ENCODE measurements around the gene TRPM4.
A peak's percentile ranks its signal among the peaks of the same experiment; 100 is the strongest.
"Not testable (repeated sequence)": the region's sequence is repeated elsewhere in the genome, so short reads cannot be mapped to it uniquely, and the experiment has no call there.

TRPM4 gene

DNA sequence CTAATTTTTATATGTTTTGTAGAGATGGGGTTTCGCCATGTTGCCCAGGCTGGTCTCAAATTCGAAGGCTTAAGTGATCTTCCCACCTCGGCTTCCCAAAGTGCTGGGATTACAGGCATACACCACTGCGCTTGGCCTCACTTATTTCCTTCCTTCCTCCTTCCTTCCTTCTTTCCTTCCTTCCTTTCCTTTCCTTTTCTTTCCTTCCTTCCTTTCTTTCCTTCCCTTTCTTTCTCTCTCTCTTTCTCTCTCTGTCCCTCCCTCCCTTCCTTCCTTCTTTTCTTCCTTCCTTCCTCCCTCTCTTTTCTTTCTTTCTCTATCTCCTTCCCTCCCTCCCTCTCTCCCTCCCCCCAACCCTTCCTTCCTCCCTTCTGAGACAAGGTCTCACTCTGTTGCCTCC is 36.8 kb downstream of the TRPM4 start:
- DNase-seq: no peak

- no peak for DNase-seq
Measured at GRCh38 chr19:49196527-49197240, 39.1 kb downstream of the TRPM4 start.

GRCh38 chr19:49200238-49200862 is 42.8 kb downstream of the TRPM4 start:
- DNase-seq: no peak

- no peak for DNase-seq
Measured at GRCh38 chr19:49201042-49201441, 43.5 kb downstream of the TRPM4 start.

DNA sequence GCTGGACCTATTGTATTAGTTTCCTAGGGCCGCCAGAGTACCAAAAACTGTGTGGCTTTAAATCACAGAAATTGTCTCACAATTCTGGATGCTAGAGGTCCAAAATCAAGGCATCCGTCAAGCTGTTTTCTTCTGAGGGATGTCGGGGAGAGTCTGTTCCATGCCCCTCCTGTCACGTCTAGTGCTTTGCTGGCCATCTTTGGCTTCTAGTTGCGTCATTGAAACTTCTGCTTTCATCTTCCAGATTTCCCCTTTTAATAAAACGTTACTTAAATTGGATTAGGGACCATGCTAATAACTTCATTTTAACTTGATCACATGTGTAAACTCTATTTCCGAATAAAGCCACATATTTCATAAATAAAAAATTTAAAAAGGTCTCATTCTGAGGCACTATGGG is 47.5 kb downstream of the TRPM4 start:
- no peak for DNase-seq

- not testable (repeated sequence) for DNase-seq
Measured at GRCh38 chr19:49209502-49209901, 51.9 kb downstream of the TRPM4 start.

DNA sequence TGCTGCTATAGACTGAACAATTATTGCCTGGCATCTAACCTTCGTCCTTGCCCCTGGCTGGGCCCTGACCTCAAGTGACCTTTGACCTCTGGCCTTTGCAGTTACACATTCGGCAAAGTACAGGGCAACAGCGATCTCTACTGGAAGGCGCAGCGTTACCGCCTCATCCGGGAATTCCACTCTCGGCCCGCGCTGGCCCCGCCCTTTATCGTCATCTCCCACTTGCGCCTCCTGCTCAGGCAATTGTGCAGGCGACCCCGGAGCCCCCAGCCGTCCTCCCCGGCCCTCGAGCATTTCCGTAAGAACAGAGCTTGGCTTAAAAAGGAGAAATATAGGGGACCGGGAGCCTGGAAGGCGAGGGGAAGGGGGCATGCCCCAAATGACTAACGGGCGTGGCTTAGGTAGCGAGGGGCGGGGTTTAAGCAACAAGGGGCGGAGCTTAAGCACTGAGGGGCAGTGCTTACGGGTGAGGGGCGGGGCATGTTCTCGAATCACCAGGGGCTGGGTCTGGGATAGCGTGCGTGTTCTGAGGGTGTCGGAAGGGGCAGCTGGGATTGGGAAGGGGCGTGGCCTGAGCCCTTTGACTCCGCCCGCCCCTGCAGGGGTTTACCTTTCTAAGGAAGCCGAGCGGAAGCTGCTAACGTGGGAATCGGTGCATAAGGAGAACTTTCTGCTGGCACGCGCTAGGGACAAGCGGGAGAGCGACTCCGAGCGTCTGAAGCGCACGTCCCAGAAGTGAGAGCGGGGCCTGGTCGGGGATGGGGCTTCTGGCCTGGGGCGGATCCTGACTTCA is 52.7 kb downstream of the TRPM4 start:
- no peak for DNase-seq

DNA sequence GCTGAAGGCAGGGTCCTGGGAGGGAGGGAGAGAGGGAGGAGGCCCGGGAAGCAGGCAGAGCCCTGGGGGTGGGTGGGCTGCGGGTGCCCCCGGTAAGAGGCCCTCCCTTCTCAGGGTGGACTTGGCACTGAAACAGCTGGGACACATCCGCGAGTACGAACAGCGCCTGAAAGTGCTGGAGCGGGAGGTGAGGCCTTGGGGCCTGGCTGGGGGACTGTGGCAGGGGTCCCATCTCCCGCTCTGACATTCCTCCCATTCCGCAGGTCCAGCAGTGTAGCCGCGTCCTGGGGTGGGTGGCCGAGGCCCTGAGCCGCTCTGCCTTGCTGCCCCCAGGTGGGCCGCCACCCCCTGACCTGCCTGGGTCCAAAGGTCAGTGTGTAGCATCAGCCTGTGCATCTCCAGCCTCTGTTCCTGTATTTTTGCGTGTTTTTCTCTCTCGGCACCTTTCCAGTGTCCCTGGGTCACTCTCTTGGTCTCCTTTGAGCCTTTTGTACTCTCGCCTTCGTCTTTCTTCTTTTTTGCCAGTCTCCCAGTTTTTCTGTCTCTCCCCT is 53.4 kb downstream of the TRPM4 start:
- no peak for DNase-seq

DNA sequence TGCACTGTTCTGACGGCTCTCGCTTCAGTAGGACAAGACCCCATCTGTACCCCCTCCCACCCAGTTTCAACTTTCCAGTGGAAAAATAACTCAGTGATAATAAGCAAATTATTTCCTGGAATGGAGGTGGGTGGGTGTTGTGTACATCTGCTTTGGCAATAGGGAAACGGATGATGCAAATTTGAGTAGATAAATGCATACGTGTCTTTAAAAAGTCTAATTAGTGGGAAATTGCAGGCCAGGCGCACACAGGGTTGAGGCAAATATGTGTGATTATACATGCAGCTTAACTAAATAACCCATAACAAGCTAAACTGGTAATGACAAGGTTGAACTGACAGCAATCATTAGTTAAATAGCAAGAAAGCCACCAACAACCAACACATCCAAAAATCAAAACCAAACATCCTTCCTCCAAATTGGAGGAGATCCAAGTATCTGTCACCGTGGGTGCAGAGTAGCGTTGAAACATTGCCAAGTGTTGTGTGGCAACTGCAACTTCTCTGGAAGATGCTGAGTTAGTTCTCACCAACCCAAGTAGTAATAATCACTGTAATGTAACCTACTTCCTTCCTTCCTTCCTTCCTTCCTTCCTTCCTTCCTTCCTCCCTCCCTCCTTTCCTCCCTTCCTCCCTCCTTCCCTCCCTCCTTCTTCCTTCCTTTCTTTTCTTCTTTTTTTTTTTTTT is 54.6 kb downstream of the TRPM4 start:
- no peak for DNase-seq

- no peak for DNase-seq
Measured at GRCh38 chr19:49213791-49214190, 56.2 kb downstream of the TRPM4 start.

DNA sequence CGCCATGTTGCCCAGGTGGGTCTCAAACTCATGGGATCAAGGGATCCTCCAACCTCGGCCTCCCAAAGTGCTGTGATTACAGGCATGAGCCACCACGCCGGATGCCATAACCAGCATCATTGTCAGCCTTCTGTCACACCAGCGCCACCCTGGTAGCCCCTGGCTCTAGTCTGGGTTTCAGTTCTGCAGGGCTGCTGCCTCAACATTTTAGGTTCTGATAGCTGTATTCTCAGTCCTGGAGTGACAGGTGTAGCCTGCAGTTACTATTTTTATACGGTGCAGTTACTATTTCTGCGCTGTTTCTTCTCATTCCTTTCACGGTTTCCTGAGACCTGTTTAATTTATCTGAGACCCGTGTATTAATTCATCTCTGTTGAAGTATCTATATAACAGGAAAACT is 57.1 kb downstream of the TRPM4 start:
- no peak for DNase-seq

- DNase-seq: no peak
Measured at GRCh38 chr19:49216071-49216470, 58.5 kb downstream of the TRPM4 start.

DNA sequence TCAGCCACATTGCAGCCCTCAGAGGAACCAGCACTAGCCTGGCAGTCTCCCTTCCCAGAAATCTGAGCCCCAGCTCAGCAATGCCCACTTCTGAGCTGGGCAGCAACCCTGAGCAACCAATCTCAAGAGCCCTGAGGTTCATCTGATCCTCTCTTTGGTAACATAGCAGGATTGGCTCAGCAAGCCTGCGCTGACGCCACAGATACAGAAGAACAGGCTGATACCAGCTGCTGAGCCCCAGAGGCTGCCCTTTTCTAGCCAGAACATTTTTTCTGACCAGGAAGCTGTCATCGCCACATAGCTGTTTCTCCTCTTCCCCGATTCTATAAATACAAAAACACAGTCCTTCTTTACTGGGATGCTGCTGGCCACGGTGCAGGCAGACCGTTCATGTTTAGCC is 59.8 kb downstream of the TRPM4 start:
- no peak for DNase-seq

- no peak for DNase-seq
Measured at GRCh38 chr19:49222011-49222410, 64.4 kb downstream of the TRPM4 start.

DNA sequence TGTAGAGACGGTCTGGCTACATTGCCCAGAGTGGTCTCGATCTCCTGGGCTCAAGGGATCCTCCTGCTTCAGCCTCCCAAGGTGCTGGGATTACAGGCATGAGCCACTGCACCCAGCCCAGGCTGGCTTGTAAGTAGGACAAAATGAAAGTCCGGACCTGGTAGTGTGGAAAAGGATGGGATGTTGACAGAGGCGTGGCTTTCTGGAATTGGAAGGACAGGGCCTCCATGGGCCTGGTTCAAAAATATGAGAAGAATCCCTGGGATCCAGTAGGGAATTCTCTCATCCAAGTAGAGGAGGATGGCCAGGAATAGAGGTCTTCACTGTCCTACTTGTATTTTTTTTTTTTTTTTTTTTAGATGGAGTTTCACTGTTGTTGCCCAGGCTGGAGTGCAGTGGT is 64.9 kb downstream of the TRPM4 start:
- no peak for DNase-seq

DNA sequence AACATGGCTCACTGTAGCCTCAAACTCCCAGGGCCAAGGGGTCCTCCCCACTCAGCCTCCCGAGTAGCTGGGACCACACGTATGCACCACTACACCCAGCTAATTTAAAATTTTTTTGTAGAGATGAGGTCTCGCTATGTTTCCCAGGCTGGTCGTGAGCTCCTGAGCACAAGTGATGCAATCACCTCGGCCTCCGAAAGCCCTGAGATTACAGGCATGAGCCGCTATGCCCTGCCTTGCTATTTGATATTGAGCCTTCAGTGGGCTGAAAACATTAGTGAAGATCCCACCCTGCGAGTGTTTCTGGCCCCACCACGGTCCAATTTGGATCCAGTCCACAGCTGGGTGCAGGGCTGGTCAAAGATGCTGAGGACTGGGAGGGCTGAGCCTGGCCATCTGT is 65.9 kb downstream of the TRPM4 start:
- no peak for DNase-seq

DNA sequence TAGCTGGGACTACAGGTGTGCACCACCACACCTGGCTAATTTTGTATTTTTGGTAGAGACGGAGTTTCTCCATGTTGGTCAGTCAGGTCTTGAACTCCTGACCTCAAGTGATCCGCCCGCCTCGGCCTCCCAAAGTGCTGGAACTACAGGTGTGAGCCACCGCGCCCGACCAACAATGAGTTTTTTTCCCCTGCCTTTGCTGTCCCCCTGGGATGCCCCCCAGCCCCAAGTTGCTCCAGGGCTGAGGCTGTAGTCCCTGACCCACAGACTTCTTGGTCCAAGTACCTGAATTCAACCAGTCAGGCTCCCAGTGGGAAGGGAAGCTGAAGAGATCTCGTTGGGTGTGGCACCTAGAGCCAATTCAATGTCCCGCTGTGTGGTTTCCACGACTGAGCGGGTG is 66.8 kb downstream of the TRPM4 start:
- DNase-seq: not testable (repeated sequence)

DNA sequence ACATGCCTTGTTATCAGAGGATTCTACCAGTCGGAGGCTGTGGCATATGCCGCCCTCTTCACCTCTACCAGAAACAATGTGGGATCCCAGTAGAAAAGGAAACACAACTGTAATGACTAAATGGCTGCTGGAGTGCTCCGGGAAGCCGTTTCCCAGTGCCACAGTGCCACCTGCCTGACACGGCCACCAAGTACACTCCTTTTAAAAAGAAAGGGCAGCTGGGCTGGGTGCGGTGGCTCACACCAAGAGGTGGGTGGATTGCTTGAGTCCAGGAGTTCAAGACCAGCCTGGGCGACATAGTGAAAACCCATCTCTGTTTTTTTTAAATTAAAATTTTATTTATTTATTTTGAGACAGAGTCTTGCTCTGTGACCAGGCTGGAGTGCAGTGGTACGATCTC is 67.3 kb downstream of the TRPM4 start:
- peak; percentile 17 for DNase-seq

DNA sequence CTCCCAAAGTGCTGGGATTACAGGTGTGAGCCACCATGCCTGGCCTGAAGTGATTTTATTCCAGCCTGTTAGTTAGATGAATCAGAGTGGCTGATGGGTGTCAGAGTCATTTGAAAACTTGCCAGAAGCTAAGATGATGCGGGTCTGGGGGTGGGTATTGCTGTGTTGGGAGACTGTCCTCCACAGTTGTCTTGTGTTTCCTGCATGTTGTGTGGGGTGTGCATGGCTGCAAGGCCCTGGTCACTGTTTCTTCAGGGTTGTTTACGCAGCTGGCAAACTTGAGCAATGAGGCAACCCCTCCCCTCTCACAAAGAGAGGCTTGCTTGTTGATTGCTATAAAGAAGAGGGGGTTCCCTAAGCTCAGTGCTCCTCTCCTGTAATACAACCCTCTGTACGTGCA is 71.8 kb downstream of the TRPM4 start:
- DNase-seq: no peak

DNA sequence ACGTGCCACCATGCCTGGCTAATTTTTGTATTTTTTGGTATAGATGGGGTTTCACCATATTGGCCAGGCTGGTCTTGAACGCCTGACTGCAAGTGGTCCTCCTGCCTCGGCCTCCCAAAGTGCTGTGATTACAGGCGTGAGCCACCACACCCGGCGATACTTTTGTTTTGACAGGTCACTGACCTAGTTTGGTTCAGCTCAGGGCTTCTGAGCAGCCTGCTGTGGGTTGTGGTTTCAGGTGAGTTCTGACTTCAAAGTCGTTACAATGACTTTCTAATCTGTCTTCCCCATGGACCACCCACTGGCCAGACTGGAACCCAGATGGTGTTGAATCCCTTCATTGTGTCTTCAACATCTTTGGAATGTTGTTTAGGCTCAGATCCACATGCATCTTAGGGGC is 73.8 kb downstream of the TRPM4 start:
- no peak for DNase-seq

- no peak for DNase-seq
Measured at GRCh38 chr19:49231804-49232203, 74.2 kb downstream of the TRPM4 start.

GRCh38 chr19:49233163-49233562 is 75.6 kb downstream of the TRPM4 start:
- DNase-seq: no peak

- no peak for DNase-seq
Measured at GRCh38 chr19:49241769-49242168, 84.2 kb downstream of the TRPM4 start.
